ENCODE measurements around the gene FCRLB.
"Not testable (repeated sequence)": the region's sequence is repeated elsewhere in the genome, so short reads cannot be mapped to it uniquely, and the experiment has no call there.

FCRLB gene

DNA sequence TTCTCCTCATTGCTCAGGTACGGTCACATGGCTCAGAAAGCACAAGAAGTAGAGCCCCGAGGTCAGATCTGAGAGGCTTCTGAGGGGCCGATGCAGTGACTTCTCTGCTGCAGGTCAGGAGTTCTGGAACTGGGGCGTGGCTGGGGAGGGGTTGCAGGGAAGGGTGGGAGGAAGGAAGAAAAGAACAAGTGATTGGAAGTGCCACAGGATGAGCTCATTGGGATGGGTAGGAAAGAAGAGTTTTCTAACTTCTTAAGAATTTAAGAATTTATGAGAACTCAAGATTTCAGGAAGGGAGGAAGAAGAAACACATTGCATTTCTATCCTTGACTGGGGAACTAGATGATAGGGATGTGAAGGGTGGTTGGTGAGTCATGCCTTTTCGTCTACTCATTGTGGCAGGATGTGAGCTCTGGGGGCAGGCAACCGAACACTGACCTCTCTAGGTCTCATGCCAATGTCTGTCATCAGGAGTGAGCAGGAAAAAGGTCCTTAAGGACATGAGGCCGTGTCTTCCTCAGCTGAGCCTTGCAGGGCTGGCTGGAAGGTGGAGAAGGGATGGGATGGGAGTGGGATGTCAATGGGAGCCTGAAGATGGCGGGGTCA, 497 bp downstream of the FCRLB start:
- FAIRE-seq = no peak

DNA sequence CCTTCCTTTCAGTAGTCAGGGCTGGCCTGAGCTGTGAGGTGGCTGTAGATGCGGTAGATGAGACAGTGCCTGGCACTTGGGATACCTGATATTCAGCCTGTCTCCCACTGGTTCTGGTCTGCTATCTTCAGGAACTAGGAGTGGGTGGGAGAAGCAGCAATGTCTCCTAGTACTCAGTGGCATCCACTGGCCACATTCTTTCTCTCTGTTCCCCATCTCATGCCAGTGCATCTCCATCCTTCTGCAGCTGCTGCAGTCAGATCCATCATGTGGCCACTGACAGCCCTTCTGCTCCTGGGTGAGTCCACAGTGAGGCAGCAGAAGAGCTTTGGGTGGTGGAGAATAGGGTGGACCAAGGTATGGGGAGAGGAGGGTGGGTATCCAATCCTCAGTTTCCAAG, 1.1 kb downstream of the FCRLB start:
- no peak for FAIRE-seq

DNA sequence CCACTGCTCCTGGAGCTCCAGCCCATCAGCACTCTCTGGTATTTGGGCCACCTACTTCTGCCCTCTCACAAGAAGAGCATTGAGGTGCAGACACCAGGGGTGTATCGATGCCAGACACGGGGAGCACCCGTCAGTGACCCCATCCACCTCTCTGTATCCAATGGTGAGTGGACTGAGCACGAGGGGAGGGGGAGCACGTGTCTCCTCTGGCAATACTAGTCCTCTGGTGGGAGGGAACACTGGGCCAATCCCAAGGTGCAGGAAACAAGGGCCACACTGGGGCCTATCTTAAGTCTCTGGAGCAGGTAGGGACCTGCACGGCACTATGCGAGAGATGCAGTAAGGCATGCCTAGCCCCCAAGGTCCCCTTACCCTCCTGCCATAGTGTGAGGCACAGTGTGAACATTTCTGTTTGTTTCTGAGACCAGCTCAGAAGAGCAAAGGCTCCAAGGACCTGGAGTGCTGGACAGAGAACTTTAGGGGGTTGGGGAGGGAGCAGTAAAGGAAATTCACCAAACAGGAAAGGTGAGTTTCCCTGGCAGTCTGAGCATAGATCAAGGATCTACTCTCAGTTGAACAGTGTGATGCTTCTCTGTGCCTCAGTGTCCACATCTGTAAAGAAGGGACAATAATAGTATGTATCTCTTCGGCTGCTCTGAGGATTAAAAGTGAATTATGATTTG, 2.3 kb downstream of the FCRLB start:
- FAIRE-seq = no peak

DNA sequence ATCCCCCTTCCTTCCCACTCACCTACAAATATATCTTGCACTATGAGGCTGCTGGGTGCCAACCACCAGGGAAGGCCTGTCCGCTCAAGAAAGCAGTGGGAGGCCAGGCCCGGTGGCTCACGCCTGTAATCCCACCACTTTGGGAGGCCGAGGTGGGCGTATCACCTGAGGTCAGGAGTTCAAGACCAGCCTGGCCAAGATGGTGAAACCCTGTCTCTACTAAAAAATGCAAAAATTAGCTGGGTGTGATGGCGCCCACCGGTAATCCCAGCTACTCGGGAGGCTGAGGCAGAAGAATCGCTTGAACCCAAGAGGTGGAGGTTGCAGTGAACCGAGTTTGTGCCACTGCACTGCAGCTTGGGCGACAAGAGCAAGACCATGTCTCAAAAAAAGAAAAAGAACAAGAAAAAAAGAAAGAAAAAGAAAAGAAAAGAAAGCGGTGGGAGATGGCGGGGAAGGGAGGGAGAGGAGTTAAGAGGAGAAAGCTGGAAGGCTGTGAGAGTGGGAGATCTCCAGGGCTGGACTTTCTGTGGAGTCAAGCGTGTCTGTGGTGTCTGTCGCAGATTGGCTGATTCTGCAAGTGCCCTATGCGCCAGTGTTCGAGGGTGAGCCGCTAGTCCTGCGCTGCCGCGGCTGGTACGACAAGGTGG, 4.0 kb downstream of the FCRLB start:
- FAIRE-seq = not testable (repeated sequence)

DNA sequence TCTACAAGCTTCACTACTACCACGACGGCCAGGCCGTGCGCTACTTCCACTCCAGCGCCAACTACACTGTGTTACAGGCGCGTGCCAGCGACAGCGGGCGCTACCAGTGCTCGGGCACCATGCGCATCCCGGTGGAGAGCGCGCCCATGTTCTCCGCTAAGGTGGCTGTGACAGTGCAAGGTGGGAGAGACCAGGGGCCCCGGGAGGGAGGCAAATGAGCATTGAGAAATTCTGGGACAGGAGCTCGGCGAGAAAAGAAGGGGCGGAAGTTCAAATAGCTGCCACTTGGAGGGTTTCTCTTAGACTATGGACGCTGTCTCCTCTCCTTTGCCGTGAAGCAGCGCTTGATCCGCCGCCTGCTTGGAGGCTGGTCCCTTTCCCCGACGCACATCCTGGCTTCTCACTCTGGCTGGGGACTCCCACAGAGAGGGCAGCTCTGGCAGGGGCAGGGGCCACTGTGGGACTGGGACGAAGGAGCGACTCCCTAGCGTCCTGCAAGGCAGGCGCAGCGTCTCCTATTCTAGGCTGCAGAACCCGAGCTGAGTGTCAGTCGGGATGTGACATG, 4.6 kb downstream of the FCRLB start:
- FAIRE-seq = no peak

DNA sequence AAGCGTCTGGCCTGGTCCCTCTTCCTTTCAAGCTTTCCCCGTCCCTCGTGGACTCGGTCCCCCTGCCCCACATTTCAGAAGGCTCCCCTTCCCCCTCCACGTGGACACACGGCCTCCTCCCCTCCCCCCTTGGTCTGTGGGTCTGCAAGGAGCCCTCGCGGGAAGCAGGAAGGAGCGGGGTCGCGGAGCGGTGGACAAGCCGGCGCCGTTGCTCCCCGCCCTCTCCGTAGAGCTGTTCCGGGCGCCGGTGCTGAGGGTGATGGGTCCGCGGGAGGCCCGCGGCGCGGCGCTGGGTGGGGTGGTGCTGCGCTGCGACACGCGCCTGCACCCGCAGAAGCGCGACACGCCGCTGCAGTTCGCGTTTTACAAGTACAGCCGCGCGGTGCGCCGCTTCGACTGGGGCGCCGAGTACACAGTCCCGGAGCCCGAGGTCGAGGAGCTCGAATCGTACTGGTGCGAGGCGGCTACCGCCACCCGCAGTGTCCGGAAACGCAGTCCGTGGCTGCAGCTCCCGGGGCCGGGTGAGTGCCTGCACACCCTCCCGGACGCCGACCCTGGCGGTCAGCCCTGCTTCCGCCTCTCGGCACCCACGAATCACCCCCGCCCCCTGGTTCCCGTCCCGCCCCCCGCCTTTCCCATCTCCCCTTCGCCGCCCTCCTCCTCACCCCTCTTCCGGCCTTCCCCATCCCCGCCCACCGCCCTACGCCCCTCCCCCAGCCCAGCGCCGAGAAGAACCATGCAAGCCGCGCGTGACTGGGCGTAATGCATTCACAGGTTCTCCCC, 5.3 kb downstream of the FCRLB start:
- FAIRE-seq = no peak

DNA sequence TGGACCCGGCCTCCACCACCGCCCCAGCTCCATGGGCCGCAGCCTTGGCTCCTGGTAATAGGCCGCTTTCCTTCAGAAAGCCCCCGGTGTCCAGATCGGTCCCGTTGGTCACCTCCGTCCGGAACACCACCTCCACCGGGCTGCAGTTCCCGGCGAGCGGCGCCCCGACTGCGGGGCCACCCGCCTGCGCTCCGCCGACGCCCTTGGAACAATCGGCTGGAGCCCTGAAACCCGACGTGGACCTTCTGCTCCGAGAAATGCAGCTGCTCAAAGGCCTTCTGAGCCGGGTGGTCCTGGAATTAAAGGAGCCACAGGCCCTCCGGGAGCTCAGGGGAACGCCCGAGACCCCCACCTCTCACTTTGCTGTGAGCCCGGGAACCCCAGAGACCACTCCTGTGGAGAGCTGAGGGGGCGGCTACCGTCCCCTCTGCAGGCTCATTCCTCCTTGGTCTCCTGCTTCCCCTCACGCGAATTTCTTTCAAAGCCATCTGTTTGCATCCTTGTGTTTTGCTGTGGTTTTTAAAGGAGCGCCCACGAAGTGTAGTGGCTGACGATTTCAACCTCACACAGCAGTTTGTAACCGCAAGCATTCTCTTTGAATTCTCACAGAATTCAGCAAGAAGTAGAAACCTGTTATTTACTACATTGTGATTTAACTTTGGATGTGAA, 6.0 kb downstream of the FCRLB start:
- no peak for FAIRE-seq

DNA sequence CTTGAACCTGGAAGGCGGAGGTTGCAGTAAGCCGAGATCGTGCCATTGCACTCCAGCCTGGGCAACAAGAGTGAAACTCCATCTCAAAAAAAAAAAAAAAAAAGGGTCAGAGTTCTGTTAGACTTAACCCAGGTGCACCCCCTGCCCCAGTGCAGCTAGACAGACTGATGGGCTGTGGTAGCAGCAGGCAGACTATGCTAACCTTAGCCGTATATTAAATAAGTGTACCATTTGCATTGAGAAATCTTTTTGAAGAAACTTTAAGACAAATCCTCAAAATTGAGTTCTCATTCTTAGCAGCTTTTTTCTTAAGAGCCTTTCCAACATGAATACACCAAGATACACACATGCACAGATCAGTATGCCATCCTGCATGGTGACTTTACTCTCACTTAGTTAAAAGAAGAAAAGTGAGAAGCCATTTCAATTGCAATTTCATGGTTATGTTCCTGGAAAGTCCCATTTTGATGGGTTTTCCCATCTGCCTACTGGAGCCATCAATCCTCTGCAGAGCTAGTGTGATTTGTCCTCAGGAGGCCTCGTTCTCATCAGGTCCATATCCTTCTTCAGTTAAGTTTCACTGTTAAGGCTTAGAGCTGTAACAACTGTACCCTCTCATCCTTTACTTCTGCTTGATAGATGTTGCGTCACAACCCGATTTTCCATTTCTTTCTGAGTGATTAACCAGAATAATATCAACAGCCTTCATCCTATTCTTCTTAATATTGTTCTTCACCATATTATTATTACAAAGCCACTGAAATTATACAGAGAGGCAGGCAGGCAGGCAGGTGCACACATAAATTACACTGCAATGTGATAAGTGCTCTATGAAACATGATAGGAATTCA, 7.3 kb downstream of the FCRLB start:
- FAIRE-seq = no peak

DNA sequence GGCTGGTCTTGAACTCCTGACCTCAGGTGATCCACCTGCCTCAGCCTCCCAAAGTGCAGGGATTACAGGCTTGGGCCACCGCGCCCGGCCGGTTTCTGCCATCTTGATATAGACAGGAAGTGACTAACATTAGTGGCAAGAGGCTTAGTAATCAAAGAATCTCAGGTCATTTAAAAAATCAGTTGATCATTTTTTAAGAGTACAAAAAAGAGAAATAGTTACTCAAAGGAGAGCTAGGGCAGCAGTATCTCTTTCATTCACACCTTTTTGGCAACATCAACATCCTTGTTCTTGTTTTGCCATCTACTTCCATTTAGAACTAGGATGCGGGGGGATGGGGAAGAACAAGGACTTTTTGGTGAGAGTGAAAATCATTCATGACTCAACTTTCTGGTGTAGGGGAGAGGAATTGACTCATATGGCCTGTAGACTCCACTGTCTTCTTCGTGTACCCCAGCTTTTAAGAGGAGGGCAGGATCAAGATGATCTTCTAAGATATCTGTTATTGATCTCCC, 8.8 kb downstream of the FCRLB start:
- no peak for FAIRE-seq

DNA sequence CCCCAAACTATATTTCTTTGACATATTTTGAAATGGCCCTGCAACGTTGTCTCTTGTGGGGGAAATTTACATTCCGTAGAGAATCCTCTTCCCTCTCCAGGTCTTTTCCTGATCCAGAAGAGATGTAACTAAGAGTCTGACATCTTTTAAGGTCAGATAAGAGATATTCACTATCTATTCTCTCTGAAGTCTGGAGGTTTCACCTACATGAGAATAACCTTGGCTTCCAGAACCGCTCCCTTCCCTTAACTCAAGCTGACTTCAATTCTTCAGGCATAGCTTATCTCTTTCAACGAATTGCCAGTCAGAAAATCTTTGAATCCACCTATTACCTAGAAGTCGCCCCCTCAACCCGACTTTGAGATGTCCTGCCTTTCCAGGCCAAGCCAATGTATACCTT, 9.9 kb downstream of the FCRLB start:
- no peak for FAIRE-seq

DNA sequence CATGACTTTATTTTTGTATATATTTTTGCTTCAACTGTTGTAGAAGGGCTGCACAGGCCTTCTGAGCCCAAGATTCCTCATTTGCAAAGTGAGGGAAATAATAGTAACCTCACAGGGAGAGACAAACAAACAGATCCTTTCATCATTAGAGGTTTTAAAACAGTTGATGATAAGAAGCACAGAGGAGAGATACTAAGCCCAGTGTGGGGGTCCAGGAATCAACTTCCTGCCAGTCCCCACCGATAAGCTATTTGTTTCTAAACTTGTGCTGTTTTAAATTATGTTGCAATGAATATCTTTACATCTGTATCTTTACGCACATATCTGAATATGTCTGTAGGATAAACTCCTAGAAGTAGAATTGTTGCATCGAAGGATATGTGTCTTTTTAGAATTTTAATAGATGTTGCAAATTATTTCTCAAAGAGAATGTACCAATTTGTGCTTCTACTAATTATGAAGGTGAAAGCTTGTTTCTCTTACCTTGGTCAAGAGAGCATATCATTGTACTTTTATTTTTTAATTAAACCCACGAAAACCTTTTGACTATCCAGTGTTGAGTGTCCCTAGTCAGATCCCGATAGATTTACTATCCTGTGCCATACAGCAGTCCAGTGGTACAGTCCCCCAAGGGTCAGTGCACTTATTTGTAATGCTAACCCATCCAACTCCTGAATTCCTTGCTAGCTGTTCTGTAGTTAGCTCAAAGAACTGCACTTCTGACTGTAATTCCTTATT, 10.8 kb downstream of the FCRLB start:
- FAIRE-seq = no peak

DNA sequence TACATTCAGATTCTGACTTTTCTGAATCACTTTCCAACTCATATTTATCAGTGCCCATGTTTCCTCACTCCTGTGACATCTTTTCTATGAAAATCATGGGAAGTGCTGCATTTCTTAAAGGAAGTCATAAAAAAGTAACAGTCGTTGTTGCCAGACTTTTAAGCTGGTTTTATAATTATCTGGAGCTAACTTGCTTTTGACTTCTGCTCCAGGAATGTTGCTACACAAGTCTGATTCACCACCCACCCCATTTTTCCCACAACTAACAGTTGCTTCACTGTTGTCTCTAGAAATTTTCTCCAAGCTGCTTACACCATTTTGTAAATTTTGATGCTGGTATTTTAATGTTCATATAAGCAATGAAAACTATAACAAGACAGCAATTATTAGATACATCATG, 12.2 kb downstream of the FCRLB start:
- no peak for FAIRE-seq

DNA sequence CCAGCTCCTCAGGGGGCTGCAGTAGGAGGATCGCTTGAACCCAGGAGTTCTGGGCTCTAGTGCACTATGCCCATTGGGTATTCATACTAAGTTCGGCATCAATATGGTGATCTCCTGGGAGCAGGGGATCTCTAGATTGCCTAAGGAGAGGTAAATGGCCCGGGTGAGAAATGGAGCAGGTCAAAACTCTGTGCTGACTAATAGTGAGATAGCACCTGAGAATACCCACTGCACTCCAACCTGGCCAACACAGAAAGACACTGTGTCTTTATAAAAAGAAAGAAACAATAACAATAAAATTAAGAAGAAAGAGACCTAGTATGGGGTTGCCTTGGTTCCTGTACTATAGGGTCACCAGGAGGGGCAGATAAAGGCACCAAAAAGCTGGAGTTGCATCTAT, 14.5 kb downstream of the FCRLB start:
- no peak for FAIRE-seq

DNA sequence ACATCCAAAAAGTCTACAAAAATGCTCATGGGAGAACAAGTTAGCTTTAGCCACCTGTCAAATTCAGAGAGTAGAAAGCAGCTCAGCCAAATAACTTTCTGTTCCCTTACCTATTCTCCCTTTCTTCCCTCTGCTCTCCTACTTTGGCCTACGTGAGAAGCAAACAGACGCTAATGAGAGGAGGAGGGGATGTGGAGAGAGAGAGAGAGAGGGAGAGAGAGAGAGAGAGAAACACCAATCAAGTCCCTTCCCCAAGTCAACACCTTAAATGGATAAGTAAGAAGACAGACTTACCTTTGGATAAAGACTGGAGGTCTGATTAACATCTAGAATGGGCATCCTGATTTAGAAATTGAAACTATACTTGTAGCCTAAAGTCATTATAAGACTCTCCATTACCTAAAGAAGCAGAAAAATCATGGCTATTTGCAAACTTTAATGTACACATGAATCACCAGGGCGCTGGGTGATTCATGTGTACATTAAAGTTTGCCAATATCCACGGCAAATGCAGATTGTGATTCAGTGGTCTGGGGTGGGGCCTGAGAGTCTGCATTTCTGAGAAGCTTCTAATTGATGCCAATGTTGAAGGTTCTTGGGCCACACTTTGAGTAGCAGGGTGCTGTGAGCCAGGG, 15.1 kb downstream of the FCRLB start:
- FAIRE-seq = no peak

DNA sequence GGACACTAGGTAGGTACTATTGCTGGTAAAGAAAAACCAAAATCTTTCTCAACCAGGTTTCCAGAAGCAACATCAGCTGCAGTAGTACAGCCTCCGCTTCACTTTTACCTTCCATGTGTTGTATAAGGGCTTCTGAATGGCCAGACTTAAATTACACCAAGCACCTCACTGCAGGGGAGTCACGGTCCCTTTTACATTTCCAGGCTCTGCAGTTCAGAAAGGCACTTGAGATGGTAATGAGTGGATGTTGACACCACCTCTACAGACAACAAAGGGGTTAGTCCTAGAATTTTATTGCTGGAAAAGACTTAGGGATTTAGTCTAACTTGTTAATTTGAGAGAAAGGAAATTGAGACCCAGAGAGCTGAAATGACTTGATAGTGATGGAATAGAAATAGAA, 16.3 kb downstream of the FCRLB start:
- no peak for FAIRE-seq

DNA sequence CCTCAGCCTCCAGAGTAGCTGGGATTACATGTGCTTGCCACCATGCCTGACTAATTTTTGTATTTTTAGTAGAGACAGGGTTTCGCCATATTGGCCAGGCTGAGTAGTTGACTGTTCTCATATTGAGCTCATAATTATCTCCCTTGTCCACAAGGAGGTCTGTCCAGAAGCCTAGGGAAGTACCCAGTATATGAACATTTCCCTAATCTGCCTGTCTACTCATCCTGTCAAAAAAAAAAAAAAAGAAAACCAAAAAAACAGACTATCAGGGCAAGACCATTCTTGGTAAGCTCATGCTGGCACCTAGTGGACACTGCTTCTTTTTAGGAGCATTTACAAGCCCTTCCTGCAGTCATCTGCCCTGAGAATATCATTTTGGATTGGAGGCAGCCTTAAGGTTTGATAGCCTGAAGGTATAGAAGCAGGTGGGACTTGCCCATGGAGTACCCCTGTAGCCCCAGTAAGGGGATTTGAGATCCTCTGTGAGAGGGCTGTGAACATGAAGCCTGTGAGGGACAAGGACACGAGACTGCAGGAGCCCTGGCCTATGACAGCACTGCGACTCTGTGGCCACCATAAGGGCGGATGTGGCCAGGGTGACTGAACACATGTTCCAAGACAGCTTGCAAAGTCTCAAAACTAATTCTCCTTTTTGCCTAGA, 17.4 kb downstream of the FCRLB start:
- FAIRE-seq = no peak

DNA sequence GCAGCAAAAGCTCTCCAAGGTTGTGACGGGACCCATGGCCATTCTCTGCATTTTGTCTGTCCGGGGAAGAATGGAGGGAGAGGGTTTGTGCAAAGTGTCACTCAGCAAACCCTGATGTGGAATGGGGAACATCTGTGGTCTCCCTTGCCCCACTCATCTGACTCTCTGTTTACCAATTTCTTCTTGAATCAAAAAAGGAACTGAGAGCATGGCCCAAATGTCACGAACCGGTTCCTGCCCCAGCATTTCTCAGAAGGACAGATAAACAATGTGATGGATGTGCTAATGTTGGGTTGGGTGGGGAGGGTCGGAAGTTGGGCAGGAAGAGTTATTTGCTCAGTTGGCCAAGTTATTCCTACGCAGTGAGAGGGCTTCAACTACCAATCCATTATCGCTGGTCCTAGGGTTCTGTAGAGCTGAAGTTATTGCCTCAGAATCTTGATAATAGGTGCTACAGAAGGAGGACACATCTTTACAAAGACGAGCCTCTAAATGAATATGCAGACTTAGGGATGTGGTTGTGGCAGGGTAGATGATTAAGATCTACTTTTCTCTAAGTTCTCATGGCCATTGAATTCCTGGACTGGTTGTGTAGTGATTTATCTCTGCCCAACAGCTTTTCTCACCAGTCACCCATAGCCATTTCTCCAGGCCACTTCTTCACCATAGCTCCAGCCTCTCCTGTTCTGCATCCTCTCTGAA, 18.7 kb downstream of the FCRLB start:
- no peak for FAIRE-seq

DNA sequence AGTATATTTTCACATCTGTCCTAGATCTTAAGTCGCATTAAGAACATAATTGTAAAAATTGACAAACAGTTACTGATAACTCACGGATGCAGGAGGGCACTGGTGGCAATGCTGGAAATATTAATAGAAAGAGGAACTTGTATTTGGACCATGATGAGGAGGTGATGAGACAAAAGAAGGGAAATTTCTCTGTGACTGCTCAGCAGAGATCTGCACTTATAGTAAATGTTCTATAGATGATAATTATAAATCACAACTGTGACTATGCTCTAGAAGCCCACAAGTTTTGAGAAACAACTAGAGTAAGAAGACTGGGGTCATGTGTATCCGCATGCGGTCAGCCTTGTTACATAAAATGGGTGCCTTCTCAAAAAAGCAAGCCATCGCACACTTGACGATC, 19.6 kb downstream of the FCRLB start:
- no peak for FAIRE-seq

DNA sequence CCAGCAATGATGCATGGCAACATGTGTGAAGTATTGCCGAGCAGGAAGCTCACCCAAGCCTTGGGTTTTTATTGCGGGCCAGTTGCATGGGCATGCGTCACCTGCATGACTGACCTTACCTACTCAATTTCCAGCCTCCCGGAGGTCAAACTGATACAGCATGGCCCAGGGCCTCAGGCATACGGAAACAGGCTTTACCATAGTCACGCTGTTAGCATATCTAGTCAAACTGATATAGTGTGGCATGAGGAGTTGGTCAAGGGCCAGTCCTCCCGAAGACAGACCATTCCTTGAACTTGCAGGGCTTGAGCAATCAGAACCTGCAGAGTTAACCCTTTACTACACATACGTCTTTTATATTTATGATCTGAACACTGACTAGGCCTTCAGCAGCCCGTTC, 21.9 kb downstream of the FCRLB start:
- FAIRE-seq = no peak
